Peyer's patch (tissue), 4 donors: ENCODE results near the gene SETD1B.

ENCODE experiments used
- POLR2A ChIP-seq, 2 donors: fragments of 450-650 bp; IDR thresholded peaks; one replicate each; pipeline ENCODE4 v1.5.1; 2017; ENCODE audit warnings: antibody characterized with exemption in 2 of 2, mild to moderate bottlenecking in 2 of 2, moderate library complexity in 2 of 2
- TF ChIP-seq, protein P1 (sequence below), 6 experiments: fragments of 450-650 bp in 4 of 6; fragments of 200-600 bp in 2 of 6; sonication (generic) in 1 of 6; IDR thresholded peaks; one replicate each; pipeline ENCODE4 v1.5.1; 2017 to 2019; ENCODE audit warnings: antibody characterized with exemption in 6 of 6, mild to moderate bottlenecking in 3 of 6, moderate library complexity in 1 of 6

DNA sequence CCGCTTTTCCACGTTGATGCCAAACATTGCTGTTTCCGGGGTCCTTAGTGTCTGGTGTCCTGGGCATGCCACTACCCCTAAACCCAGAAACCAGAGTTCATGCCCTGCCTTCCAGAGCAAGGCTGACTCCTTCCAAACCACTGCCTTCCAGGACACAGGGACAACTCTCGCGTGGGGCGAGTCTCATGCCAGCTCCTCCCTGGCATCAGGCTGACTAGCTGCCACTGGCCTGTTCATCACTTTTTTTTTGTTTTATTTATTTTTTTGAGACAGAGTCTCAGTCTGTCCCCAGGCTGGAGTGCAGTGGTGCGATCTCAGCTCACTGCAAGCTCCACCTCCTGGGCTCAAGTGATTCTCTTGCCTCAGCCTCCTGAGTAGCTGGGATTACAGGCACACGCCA, 4.8 kb downstream of the SETD1B start:
- TF ChIP-seq, protein P1, sequence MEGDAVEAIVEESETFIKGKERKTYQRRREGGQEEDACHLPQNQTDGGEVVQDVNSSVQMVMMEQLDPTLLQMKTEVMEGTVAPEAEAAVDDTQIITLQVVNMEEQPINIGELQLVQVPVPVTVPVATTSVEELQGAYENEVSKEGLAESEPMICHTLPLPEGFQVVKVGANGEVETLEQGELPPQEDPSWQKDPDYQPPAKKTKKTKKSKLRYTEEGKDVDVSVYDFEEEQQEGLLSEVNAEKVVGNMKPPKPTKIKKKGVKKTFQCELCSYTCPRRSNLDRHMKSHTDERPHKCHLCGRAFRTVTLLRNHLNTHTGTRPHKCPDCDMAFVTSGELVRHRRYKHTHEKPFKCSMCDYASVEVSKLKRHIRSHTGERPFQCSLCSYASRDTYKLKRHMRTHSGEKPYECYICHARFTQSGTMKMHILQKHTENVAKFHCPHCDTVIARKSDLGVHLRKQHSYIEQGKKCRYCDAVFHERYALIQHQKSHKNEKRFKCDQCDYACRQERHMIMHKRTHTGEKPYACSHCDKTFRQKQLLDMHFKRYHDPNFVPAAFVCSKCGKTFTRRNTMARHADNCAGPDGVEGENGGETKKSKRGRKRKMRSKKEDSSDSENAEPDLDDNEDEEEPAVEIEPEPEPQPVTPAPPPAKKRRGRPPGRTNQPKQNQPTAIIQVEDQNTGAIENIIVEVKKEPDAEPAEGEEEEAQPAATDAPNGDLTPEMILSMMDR (IDR thresholded peaks at IDR 0.05), result no peak
- TF ChIP-seq POLR2A (IDR thresholded peaks at IDR 0.05), result no peak
